HUDEP-2 (cell line): ENCODE measurements around the gene HNRNPH3.
"Not testable (repeated sequence)": the region's sequence is repeated elsewhere in the genome, so short reads cannot be mapped to it uniquely, and the experiment has no call there.

Source experiments
- DNase-seq, 76 experiments: peaks; one replicate each; lab custom pipeline; 2025; ENCODE audit not compliant: unreplicated experiment in 76 of 76; lab: John Stamatoyannopoulos, UW

Gene HNRNPH3

DNA sequence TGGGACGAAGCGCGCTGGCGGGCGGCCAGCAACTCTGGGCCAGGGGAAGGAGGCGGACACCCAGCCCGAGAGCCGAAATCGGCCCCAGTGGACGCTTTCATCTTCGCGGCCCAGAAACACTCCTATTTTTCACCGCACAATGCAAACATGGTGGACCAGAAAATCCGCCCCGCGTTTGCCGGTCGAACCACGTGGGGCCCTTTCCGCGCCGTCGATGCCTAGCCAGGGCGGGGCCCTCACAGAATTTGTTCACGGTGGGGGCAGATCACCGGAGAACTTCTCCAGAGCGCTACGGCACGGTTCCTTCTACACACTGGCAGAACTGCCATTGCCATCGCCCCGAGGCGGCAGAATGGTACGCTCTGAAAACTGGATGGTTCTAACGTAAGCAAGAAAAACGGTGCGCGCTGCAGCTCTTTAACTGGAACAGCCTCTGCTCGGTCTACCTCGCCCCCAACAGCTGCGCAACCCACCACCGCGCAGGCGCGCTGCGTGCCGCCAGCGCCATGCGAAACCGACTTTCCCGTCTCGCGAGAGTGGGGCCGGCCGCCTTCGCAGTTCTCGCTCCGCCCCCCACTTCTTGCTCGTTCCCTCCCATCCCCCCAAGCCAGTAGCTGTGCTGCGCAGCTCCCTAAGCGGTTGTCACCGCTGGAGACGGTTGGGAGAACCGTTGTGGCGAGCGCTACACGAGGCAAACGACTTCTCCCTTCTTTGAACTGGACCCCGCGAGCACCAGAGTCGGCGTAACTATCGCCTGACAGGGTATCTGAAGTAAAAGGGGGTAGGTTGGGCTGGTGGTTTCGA, at the start of gene HNRNPH3:
Gene HNRNPH3, plus strand, starts transcription at position 610 of the 804 bp plus-strand sequence. CDS start 5,158 bp downstream, outside the sequence.
- peak in 75 of 76 experiments; percentile 69 to 97 (median 95) for DNase-seq

DNA sequence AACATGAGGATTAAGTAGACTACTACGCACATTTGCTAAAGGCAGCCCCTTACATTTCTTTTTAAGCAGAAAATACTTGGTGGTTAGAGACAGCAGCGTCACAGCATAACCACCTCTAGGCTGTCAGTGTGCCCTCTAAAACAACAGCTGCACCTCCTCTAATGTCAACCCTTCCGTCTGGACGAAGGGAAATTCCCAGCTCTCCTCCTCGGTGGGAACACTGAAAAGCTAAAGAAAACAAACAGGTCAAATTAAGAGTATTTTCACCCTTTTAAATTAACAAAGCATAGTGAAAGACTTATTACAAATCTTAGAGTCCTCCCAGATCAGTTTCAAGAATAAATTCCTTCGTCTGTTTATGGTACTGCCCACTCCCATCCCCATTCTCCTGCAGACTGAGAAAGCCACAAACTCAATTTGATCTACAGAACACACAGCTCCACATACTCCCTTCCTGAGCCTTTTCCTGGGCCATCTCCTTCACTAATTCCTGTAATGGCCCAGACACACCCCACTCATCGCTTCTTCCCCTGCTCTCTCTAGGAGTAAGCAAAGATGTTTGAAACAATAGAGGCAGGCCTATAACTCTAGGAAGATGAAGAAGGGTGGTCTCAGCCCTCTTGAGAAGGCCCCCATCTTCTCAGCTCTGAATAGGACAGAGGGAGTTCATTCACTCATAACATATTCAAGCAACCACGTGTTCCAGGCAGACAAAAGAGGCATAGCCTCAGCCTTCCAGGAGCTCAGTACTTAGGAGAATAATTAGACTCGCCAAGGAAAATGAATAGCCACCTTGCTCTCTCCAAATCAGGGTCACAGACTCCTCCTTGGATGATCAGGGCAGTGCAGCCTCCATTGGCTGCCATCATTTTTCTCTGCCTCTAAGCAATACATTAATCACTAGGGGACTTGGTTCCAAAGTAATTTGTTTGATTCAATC, 47.5 kb upstream of the HNRNPH3 start:
- DNase-seq, result no peak

- no peak for DNase-seq
Measured at GRCh38 chr10:68288717-68289116, 43.1 kb upstream of the HNRNPH3 start.

GRCh38 chr10:68290736-68291135, 41.1 kb upstream of the HNRNPH3 start:
- DNase-seq, result no peak

DNA sequence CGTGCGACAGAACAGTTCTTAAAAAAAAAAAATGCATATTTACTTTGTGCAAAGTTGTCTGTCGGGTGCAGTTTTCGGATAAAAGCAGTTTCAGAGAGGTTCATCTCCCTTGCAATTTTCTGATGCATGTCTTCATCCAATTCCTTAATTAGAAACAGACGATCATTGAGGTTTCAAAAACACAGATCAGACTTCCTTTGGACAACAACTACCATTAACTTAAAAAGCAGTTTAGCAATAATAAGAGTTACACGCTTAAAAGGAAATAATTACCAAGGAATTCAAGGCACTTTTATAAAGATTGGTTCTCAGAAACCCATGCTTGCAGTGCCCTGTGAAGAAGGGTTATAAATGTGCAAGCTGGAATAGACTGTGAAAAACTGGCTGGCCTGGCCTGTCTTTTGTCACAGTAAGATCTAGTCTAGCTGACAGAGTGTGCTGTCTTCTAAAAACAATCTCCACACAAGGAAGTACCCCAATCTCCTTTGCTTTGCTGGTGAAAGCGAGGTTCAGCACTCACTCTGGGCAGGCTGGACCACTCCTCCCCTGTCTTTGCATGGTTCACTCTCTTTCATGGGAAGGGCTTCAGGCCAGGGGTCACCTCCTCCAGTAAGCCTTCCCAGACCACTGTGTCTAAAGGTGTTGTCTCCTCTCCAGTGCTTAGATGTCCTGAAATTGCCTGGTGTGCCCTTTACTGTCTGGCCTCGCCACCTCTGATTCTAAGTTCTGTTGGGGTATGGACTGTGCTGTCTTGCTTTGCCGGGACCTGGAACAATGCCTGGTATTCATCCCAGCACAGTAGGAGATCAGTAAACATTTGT, 34.8 kb upstream of the HNRNPH3 start:
- no peak for DNase-seq

DNA sequence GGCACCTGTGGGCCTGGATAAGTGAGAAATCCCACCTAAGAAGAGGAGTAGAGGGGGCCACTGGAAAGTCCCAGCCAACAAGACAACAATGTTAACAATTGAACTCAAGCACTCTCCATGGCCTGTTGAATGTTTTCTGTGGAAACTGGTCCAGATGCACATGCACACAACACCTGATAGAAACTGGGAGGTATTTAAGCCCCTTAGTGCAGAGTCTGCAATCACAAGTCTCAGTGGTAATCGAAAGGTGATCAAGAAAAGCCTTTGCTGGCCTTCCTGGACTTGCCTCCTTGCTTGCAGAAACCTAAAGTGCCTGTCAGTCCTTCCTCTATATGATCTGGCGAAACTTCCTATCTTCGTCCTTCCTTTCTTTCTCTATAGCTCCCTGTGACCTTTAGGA, 30.6 kb upstream of the HNRNPH3 start:
- DNase-seq, result no peak

DNA sequence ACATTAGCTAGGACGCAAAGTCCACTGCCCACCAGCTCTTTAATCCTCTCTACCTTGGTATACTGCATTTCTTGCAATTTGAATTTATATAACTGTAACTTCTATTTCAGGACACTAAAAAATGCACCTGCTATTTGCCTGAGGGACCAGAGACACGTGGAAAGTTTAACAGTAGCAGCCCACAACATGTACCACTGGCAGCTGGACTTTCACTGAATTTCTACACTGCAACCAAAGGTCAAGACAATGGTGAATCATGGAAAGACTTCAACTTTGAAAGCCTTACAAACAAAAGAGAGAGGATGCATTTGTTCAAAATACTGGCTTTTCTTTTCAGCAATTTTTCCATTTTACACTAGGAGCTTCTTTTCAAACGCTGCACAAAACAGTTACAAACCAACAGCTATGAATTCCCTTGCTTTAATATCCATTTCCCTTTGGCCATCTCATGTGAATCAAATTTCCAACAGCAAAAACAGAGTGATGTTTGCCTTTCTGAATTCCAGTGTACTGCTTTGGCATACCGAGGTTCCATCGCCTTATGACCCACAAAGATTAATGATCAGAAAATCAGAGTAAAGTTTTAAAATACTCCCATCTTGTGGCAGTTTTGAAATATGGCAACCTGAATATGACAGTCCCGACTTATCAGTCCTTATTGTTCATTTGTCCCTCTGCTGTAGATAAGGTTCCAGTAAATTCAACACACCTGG, 29.9 kb upstream of the HNRNPH3 start:
- DNase-seq, result peak in 23 of 76 experiments; percentile 3 to 51 (median 18)

GRCh38 chr10:68302503-68302823, 29.4 kb upstream of the HNRNPH3 start:
- no peak for DNase-seq

DNA sequence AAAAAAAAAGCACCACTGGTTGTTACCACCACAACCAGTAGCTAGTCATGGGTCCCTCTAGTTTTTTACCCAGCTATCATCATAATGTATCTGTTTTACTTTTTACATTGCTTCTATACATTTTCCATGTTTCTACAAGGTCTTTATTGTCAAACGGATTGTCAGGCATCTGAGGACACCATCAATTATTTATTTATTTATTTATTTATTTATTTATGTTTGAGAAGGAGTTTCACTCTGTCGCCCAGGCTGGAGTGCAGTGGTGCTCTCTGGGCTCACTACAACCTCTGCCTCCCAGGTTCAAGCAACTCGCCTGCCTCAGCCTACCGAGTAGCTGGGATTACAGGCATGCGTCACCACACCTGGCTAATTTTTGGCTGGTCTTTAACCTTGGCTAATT, 29.0 kb upstream of the HNRNPH3 start:
- no peak for DNase-seq

- DNase-seq, result no peak
Measured at GRCh38 chr10:68303849-68304412, 27.9 kb upstream of the HNRNPH3 start.

DNA sequence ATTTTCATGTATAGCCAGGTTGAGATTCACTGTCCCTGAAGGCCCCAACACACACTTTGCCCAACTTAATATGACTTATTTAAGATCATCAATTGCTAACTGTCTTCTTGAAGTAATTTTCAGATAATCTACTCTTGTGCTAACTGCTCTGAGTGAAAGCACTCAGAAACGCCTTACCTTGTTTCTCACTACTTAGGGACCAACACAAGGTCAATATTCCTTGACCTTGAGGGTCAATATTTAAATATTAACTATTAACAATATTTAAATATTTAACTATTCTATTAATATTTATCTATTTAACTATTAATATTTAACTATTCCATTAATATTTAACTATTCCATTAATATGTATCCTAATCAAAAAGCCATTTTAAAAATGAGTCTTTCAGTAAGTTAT, 26.0 kb upstream of the HNRNPH3 start:
- no peak for DNase-seq

GRCh38 chr10:68310531-68310930, 21.3 kb upstream of the HNRNPH3 start:
- DNase-seq, result no peak

DNA sequence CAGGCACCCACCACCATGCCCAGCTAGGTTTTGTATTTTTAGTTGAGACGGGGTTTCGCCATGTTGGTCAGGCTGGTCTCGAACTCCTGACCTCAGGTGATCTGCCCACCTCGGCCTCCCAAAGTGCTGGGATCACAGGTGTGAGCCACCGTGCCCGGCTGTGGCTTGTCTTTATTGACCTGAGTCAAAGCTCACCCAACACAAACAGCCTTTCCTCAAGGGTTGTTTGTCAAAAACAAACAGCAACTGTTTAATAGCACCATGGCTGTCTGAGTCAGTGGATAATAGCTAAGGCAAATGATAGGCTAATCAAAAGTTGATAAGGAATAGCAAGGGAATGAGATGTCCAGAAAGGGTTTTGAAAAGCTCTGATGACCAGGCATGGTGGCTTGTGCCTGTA, 16.9 kb upstream of the HNRNPH3 start:
- not testable (repeated sequence) for DNase-seq

DNA sequence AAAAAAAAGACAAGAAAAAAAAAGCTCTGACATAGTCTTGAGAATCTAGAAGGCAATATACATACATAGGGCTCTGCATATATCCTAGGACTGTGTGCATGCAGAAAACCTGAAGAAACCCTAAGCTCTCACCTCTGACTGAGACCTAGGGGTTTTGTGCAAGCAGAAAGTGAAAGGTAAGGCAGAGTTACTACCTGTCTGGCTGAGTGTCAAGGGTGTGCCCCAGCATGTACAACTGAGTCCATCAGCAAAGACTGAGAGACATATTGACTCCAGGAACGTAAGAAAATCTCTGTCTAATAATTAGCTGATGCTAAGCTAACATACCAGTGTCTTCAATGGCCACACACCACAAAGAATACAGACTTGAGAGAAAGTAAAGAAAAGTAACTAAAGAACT, 16.3 kb upstream of the HNRNPH3 start:
- no peak for DNase-seq

DNA sequence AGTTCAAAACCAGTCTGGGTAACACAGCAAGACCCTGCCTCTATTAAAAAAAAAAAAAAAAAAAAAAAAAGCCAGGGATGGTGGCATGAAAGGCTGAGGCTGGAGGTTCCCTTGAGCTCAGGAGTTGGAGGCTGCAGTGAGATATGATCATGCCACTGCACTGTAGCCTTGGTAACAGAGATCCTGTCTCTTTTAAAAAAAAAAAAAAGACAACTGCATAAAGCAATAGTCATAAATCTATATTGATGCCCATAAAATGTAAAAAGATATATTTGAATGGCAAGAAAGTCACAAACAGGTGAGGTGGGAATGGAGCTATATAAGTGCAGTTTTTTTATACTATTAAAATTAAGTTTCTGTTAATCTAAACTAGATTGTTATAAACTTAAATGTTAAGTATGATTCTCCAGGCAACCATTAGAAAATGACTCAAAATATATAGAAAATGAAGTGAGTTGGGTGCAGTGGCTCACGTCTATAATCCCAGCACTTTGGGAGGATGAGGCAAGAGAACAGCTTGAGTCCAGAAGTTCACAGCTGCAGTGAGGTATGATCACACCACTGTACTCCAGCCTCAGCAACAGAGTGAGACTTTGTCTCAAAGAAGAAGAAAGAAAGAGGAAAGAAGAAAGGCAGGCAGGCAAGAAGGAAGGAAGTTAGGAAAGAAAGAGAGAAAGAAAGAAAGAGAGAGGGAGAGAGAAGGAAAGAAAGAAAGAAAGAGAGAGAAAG, 13.4 kb upstream of the HNRNPH3 start:
- no peak for DNase-seq

GRCh38 chr10:68324396-68324795, 7.5 kb upstream of the HNRNPH3 start:
- not testable (repeated sequence) for DNase-seq

DNA sequence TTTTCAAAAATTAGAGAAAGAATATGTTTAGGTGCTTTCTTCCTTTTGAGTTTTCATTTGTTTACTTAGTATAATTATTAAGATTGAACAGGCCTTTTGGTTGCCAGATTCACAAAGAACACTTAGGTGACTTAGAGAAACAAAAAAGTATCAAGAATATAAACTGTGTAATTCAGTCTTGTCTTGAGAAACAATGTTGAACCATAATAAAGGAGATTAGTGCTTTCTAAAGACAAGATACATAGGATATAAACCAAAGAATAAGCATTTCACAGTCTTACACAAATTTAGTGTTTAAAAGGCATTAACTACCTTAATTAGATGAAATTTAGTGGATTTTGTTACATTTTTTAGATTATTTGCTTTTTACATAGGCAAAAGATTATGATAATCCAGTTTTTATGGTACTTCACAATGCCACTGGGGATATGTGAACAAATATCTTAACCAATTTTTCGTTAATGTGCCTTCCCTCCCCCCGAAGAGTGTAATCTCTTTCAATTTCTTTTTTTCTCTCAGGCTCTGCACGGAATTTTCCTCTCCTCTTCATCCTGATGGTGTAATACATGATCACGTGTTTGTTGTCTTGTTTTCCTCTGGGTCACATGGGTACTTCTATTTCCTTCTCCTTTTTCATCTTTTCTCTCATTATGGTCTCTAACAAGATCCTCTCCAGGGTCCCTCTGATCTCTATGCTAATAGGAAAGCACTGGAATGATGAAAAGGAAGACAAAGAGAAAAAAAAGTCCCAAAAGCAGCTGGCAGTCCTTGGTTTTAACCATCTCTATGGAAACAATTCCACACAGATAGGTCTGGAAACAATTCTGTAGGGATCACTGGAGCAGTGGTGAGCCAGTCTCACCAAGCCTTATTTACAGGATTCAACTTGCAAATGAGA, 3.7 kb upstream of the HNRNPH3 start:
- peak in 5 of 76 experiments; percentile 8 to 23 (median 16) for DNase-seq

DNA sequence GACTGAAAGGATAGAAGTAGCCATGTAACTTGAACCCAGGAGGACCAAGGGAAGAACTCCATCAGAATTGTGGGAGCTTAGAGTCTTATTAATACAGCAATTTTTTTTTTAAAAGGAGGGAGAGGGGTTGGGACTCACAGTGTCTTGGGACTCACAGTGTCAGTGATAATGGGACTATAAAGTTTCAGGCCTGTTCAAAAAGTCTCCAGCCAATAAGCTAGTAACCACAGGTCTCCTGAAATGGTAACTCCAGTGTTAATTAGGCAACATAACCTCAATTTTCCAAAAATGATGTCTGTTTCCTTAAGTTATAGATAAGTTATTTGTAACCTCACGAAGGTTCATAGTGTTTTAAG, 2.4 kb upstream of the HNRNPH3 start:
- DNase-seq, result no peak
